HG03025 (cell line): ENCODE results near the gene PLAAT4.
"Not testable (repeated sequence)": the region's sequence is repeated elsewhere in the genome, so short reads cannot be mapped to it uniquely, and the experiment has no call there.

Experiments
- ATAC-seq: cut with Tn5 transposase; IDR thresholded peaks from one replicate; pipeline ENCODE4 v1.9.1; 2021; ENCODE audit warnings: mild to moderate bottlenecking, moderate library complexity; ENCODE audit not compliant: unreplicated experiment, low FRiP score

Gene PLAAT4

GRCh38 chr11:63537293-63538101 lies 889 bp downstream of the PLAAT4 start:
- ATAC-seq = no peak

DNA sequence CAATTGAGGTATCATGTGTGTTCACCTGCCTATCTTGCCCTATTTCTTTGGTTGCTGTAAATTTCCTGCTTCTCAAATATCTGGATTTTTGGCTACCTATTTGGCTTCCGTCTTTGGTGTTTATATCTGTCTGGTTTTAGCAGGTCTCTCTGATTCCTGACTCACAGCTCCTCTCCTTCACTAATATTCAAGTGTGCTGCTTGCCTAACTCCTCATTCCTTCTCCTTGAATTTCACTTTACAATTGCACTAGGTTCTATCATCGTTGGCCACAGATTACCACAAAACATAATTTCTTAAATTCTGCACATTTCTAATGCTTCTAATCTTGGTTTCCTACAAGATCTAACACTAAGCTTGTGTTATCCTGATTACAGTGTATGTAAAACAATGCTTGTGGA lies 5.9 kb downstream of the PLAAT4 start:
- ATAC-seq = not testable (repeated sequence)

DNA sequence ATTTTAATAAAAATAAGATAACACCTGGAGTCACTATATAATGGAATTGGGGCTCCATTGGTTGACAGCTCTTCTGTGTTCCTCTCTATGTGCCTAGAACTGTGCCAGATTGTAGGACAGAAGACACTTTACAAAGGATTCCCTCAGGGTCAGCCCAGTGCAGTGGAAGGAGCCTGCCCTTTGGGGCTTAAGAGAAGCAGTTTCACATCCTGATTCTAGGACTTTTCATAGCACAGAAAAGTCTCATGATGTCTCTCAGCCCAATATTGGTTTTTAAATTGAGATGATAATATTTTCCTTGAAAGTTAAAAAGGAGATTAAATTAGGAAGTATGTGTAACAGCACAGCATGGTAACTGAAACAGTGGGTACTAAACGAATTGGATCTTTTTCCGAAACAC lies 7.1 kb downstream of the PLAAT4 start:
- ATAC-seq = no peak

DNA sequence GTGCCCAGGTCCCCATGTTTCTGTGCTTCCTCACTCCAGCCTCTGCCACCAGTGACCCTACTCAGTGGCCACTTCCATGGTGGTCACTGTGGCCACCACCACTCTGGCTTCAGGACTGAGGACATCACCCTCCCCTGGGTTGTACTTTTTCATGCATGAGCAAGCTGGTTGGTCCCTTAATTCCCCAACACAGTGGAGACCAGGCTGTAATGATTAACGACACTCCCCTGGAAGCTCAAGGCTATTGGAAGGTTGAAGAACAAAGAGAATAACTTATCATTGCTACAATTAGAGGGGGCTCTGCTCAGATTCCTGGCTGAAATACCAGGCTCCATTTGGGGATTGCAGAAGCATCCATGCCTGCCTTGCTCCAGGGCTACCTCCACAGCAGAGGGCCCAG lies 10.5 kb downstream of the PLAAT4 start:
- no peak for ATAC-seq

DNA sequence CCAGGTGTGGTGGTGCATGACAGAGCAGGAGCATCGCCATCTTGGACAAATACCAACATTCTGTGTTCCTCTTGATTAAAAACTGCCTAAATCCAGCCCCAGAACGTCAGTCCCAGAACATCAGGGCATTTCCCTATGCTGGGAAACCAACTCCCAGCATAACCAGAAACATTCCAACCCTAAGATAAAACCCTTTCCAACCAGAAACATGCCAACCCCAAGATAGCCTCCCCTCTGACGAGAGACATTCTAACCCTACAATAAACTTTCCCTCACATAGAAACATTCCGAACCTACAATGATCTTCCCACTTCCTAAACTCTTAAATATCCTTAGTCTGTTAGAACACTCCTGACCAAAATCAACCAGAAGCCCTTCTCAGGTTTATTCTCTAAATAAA lies 11.6 kb downstream of the PLAAT4 start:
- ATAC-seq = no peak

DNA sequence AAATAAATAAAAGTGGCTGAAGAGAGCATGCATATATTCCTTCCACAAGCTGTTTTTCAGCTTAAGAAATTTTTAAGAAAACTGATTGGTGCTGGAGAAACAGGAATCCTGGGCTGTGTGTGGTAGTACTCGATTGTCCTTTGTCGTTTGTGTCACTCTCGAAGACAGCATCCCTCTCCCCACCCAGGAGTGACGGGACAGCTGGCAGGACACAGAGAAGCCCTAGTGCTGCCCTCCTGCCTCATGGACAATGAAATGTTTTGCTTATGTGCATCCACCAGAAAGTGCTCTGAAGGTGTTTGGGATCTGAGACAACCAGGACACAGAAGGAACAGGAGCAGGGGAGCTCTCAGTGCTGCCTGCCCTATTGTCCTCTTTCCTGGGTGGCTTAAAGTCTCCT lies 12.8 kb downstream of the PLAAT4 start:
- ATAC-seq = no peak

DNA sequence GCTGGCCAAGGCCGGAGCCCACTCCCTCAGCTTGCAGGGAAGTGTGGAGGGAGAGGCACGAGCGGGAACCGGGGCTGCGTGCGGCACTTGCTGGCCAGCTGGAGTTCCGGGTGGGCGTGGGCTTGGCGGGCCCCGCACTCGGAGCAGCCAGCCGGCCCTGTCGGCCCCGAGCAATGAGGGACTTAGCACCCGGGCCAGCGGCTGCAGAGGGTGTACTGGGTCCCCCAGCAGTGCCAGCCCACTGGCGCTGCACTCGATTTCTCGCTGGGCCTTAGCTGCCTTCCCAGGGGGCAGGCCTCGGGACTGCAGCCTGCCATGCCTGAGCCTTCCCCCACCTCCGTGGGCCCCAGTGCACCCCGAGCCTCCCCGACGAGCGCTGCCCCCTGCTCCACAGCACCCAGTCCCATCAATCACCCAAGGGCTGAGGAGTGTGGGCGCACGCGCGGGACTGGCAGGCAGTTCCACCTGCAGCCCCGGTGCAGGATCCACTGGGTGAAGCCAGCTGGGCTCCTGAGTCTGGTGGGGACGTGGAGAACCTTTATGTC lies 13.6 kb downstream of the PLAAT4 start:
- ATAC-seq = not testable (repeated sequence)

DNA sequence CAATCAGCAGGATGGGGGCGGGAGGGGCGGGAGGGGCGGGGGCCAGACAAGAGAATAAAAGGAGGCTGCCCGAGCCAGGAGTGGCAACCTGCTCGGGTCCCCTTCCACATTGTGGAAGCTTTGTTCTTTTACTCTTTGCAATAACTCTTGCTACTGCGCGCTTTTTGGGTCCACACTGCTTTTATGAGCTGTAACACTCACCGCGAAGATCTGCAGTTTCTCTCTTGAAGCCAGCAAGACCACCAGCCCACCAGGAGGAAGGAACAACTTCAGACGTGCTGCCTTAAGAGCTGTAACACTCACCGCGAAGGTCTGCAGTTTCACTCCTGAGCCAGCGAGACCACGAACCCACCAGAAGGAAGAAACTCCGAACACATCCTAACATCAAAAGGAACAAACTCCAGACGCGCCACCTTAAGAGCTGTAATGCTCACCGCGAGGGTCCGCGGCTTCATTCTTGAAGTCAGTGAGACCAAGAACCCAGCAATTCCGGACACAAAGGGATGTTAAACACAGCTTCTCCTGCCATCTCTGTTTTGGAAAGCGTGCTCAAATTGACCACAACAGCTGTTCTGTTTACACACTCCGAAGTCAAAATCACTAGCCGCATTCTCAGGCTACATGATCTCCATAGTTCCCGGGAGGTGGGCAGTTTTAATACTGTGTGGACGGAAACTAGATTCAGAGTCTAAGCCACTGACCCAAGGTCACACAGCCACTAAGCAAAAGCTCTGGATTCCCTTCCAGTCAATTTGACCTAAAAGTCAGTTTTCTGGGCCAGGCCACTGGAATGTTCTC lies 14.7 kb downstream of the PLAAT4 start:
- no peak for ATAC-seq

- no peak for ATAC-seq
These were observed 15.3 kb downstream of the PLAAT4 start for GRCh38 chr11:63551889-63552266.

GRCh38 chr11:63552921-63553320 lies 16.3 kb downstream of the PLAAT4 start:
- no peak for ATAC-seq

- ATAC-seq = peak; percentile 53
These were observed 17.2 kb downstream of the PLAAT4 start for GRCh38 chr11:63553759-63554158.

- no peak for ATAC-seq
These were observed 18.2 kb downstream of the PLAAT4 start for GRCh38 chr11:63554877-63555223.

GRCh38 chr11:63556404-63557013 lies 19.9 kb downstream of the PLAAT4 start:
- no peak for ATAC-seq

GRCh38 chr11:63557570-63557969 lies 21.0 kb downstream of the PLAAT4 start:
- ATAC-seq = no peak

DNA sequence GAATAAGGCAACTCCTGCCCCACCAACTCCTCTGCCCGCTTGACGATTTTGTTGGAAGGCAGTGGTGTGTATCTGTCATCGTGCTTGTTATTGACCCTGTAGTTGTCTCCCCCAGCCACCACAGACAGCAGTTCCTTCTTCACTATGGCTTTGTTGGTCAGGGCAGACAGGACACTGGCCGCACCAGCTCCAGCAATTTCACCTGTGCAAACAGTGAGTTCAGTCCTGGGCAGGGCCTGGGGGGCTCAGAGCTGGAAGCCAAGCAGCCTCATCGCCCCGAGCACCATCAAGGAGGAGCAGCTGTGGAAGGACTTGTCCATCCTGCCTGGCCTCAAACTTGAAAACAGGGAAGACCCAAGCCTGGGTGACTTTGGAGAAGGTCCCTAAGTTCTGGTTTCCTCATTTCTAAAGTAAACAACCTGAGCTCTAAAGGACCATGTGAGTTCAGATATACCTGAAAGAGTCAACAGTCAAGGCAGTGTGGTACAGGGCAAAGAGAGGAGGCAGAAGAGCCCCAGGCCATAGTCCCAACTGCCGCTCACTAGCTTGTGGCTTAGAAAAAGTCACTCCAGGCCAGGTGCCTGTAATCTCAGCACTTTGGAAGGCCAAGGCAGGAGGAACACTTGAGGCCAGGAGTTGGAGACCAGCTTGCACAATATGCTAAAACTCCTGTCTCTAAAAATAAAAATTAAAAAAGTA lies 22.0 kb downstream of the PLAAT4 start:
- no peak for ATAC-seq

DNA sequence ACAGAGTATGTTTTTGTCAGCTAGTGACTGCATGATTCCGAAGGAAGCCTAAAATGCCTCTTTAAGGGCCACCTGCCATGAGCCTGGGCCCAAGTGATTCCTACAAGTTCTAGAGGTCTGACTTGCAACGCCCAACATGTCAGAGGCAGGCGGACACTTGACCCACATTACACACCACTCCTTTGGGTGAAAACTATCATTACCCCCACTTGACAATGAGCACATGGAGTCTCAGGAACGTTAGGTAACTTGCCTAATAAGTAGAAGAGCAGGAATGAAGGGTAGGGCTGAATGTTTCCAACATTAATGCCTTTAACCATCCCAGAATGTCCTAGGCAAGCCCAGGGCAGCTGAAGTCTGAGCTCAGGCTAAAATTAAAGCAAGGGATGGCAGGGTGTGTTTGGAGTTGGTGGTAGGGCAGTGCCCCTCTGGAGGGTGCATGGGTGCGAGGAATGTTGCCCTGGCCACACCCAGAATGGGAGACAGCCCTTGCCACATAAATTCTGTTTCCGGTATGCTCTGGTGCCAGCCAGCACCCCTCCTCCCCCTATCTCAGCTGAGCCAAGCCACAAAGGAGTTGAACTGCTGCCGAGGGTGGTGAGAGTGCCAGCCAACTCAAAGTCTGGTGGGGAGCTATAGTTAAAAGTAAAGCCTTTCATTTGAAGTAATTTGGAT lies 24.0 kb downstream of the PLAAT4 start:
- ATAC-seq = no peak

DNA sequence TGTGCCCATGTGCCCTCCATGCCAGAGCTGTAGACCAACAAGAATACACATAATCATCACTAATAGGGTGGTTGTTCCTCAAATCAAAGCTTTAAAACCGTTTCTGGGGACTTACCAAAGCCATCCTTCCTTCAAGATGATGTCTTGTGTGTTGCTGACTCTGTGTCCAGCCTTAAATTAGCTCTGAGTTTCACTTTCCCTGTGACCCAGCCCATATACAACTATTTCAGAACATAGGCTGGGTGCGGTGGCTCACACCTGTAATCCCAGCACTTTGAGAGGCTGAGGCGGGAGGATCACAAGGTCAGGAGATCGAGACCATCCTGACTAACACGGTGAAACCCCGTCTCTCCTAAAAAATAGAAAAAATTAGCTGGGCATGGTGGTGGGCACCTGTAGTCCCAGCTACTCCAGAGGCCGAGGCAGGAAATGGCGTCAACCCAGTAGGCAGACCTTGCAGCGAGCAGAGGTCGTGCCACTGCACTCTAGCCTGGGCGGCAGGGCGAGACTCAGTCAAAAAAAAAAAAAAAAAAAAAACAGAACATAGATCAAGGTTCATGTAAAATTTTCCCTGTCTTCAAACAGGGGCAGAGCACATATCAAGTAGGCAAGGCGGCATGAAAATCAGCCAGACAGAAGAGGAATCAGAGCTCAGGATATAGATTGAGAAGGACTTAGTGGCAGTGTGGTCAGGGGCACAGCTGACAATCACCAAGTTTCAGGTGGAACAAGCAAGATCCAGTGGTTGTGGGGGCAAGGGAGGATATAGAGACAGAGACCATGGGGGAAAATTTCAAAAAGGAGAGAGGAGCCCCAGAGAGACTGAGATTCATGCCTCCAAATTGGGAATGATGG lies 26.8 kb downstream of the PLAAT4 start, which contains the start of gene PLAAT2:
PLAAT2 (minus strand) TSS at position 179 of the 855 bp plus-strand sequence; CDS start at position 124, 55 bp downstream.
- ATAC-seq = peak; percentile 7

DNA sequence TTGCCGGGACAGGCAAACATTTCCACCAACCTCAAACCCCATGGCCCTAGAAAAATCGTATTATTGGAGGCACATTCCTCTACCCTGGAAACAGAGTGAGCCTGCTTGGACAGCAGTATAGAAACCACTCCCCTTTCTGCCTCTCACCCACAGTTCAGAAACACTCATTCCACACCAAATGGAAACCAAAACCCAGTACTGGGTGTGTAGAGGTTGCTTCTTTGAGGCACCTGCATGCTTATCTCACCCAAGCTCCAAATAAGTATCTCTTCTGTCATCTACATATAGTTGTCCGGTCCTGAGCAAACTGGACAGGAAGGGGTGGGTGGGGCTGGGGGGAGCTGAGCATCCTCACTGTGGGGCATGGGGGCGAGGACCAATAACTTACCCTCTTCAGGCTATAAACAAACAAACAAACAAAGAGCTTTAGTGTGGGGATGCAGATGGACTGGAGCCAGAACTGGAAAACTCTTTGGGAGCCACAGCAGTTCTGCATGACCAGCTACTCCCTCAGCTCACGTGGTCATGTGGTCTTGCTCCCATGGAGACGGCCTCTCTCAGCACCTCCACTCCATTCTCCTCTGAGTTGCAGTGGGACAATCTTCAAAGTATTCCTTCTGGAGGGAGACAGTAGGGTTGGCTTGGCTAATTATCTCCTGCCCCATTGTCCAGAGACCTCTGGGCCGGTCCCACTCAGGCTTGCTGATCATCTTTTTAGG lies 27.6 kb downstream of the PLAAT4 start:
- peak; percentile 75 for ATAC-seq
